CD4-positive, alpha-beta T cell (primary cell): Measurements from ENCODE around the gene SCIN. TPM values are rescaled to one million over a fixed set of nuclear protein-coding genes. Genes with fewer than 3 reads are reported as not detected.

Source experiments
- ATAC-seq: fragments of 200-7000 bp; cut with Tn5 transposase; one replicate; pipeline ENCODE4 v1.10.0; 2022; ENCODE audit warnings: mild to moderate bottlenecking; ENCODE audit not compliant: poor library complexity
- CTCF ChIA-PET: fragments of 350-600 bp; sonication (Branson Sonifier 250); formaldehyde crosslinking; loops from one replicate; lab custom pipeline; 2021; ENCODE audit warnings: antibody characterized with exemption, inconsistent platforms; lab: Charles Lee
- POLR2A ChIA-PET: fragments of 350-600 bp; sonication (Branson Sonifier 250); formaldehyde crosslinking; loops from one replicate; lab custom pipeline; 2021; ENCODE audit warnings: antibody characterized with exemption, inconsistent platforms; lab: Charles Lee
- DNase-seq, 14 experiments: peaks; one replicate each; pipeline ENCODE4 v3.0.0-alpha.2; 2013 to 2020; ENCODE audit warnings: mixed read lengths in 2 of 14
- H3K27ac ChIP-seq, 2 donors: one replicate each; pipeline versions ENCODE4 v1.5.1 to v1.7.0; 2013; ENCODE audit warnings: low read length in 2 of 2, low read depth in 1 of 2, mild to moderate bottlenecking in 1 of 2
- H3K27me3 ChIP-seq, 2 experiments: 1 replicate in 1 of 2; 2 replicates in 1 of 2; pipeline versions ENCODE4 v1.6.1 to v1.7.0; 2013; ENCODE audit warnings: low read length in 2 of 2, control low read depth in 1 of 2, mild to moderate bottlenecking in 1 of 2, moderate library complexity in 1 of 2; ENCODE audit not compliant: insufficient read depth in 2 of 2, control insufficient read depth in 1 of 2
- H3K36me3 ChIP-seq: one replicate; pipeline ENCODE4 v1.6.1; 2013; ENCODE audit warnings: low read length, control low read depth; ENCODE audit not compliant: insufficient read depth
- H3K4me1 ChIP-seq: one replicate; pipeline ENCODE4 v1.6.1; 2013; ENCODE audit warnings: low read length, control low read depth; ENCODE audit not compliant: insufficient read depth
- H3K4me3 ChIP-seq: one replicate; pipeline ENCODE4 v1.5.1; 2013; ENCODE audit warnings: mild to moderate bottlenecking, low read length, moderate library complexity
- H3K9me3 ChIP-seq, 2 experiments: 1 replicate in 1 of 2; 2 replicates in 1 of 2; pipeline versions ENCODE4 v1.6.1 to v1.7.0; 2013; ENCODE audit warnings: low read length in 2 of 2, mild to moderate bottlenecking in 2 of 2, control low read depth in 1 of 2, moderate library complexity in 1 of 2; ENCODE audit not compliant: control insufficient read depth in 1 of 2, insufficient read depth in 1 of 2
- H3K27ac Mint-ChIP-seq: one replicate; pipeline ENCODE4 v1.8.0; 2020; ENCODE audit warnings: mixed read lengths
- H3K27me3 Mint-ChIP-seq: one replicate; pipeline ENCODE4 v1.8.0; 2021; ENCODE audit warnings: mixed read lengths
- H3K36me3 Mint-ChIP-seq: one replicate; pipeline ENCODE4 v1.8.0; 2021; ENCODE audit warnings: low read depth, mixed read lengths
- H3K4me1 Mint-ChIP-seq: one replicate; pipeline ENCODE4 v1.8.0; 2021; ENCODE audit warnings: low read depth, mixed read lengths
- H3K4me3 Mint-ChIP-seq: one replicate; pipeline ENCODE4 v1.8.0; 2020; ENCODE audit warnings: mild to moderate bottlenecking, mixed read lengths
- H3K9me3 Mint-ChIP-seq: one replicate; pipeline ENCODE4 v1.8.0; 2020; ENCODE audit warnings: mixed read lengths
- CTCF ChIP-seq: fragments of 200-600 bp; IDR thresholded peaks from one replicate; pipeline ENCODE4 v1.8.0; 2022; ENCODE audit warnings: antibody characterized with exemption, mild to moderate bottlenecking
- intact Hi-C, 2 experiments: fragments of 100-400 bp; cut with DNase I in 1 of 2; cut with micrococcal nuclease in 1 of 2; formaldehyde crosslinking; loops; one replicate each; pipeline versions ENCODE4 v1.15.1 to v1.9.0; 2023 to 2025; cut with DNase I, micrococcal nuclease
- total RNA-seq, 174 experiments: library from RNA in 2 of 174; stranded (reverse) in 2 of 174; gene quantifications; one replicate each; pipeline ENCODE4 v1.2.3 and lab custom pipeline; 2021 to 2026

Gene SCIN
- total RNA-seq, 2 experiments from 2014 or later: 0.08 TPM; not detected in 1

GRCh38 chr7:12633582-12633981, 63.1 kb downstream of the SCIN start:
- peaks cover 4% of the 10 kb centered on the region for H3K4me1 ChIP-seq
- H3K9me3 Mint-ChIP-seq: no peaks in the 10 kb centered on the region
- intact Hi-C loops: no loop called here
- H3K36me3 ChIP-seq: no peaks in the 10 kb centered on the region
- peaks cover 4% of the 10 kb centered on the region for H3K27me3 Mint-ChIP-seq
- DNase-seq: peak in 1 of 14 experiments; percentile 13
- no peak overlapping the region for H3K27ac Mint-ChIP-seq
- no peak for ATAC-seq
- no peak overlapping the region for H3K4me3 Mint-ChIP-seq
- TF ChIP-seq CTCF: no peak
- CTCF ChIA-PET: no interaction called here
- H3K4me1 Mint-ChIP-seq: peaks cover 29% of the 10 kb centered on the region
- H3K27me3 ChIP-seq: no peaks in the 10 kb centered on the region
- H3K9me3 ChIP-seq: no peaks in the 10 kb centered on the region
- no peak overlapping the region for H3K27ac ChIP-seq
- POLR2A ChIA-PET: no interaction called here
- no peaks in the 10 kb centered on the region for H3K36me3 Mint-ChIP-seq
- H3K4me3 ChIP-seq: no peak overlapping the region

- Mint-ChIP-seq H3K36me3 (no peaks in the 10 kb centered on the region), H3K9me3 (no peaks in the 10 kb centered on the region), H3K4me3 (peak overlapping the region; percentile 60), H3K4me1 (peaks cover 35% of the 10 kb centered on the region), H3K27ac (peak overlapping the region; percentile 59), H3K27me3 (no peaks in the 10 kb centered on the region)
- no peaks in the 10 kb centered on the region for H3K27me3 ChIP-seq
- DNase-seq (peak in 4 of 14 experiments; percentile 23 to 64 (median 56)), ATAC-seq (peak; percentile 68)
- TF ChIP-seq CTCF: no peak
- peak overlapping the region; percentile 48 for H3K4me3 ChIP-seq
- ChIA-PET POLR2A (interaction anchor here (1.4 kb wide), 1 partner anchor 51 kb away, joined by 14 read pairs; the partner anchor contains the start of gene ARL4A), CTCF (interaction anchor here (0.6 to 1.2 kb wide), 4 partner anchors 12 to 68 kb away, joined by 3 to 6 read pairs (median 4); no protein-coding TSS in a partner anchor)
- H3K4me1 ChIP-seq: peaks cover 4% of the 10 kb centered on the region
- no peaks in the 10 kb centered on the region for H3K9me3 ChIP-seq
- peak overlapping the region in 1 of 2 donors; percentile 32 for H3K27ac ChIP-seq
- no peaks in the 10 kb centered on the region for H3K36me3 ChIP-seq
- intact Hi-C loops: loop anchor here (5.0 kb wide), 2 partner anchors 46 to 1821 kb away; no protein-coding TSS in a partner anchor
These were observed 65.3 kb downstream of the SCIN start for GRCh38 chr7:12635830-12636229.

- POLR2A ChIA-PET: no interaction called here
- no peaks in the 10 kb centered on the region for H3K9me3 Mint-ChIP-seq
- ATAC-seq (no peak), DNase-seq (no peak)
- intact Hi-C loops: loop anchor here (5.0 kb wide), 2 partner anchors 45 to 1820 kb away; no protein-coding TSS in a partner anchor
- TF ChIP-seq CTCF: no peak
- H3K27ac ChIP-seq: no peak overlapping the region
- no peaks in the 10 kb centered on the region for H3K27me3 ChIP-seq
- CTCF ChIA-PET: no interaction called here
- H3K4me3 ChIP-seq: no peak overlapping the region
- H3K9me3 ChIP-seq: no peaks in the 10 kb centered on the region
- H3K36me3 ChIP-seq: no peaks in the 10 kb centered on the region
- H3K4me1 ChIP-seq: peaks cover 4% of the 10 kb centered on the region
- no peaks in the 10 kb centered on the region for H3K27me3 Mint-ChIP-seq
- no peak overlapping the region for H3K4me3 Mint-ChIP-seq
- no peaks in the 10 kb centered on the region for H3K36me3 Mint-ChIP-seq
- peaks cover 35% of the 10 kb centered on the region for H3K4me1 Mint-ChIP-seq
- H3K27ac Mint-ChIP-seq: no peak overlapping the region
These were observed 66.8 kb downstream of the SCIN start for GRCh38 chr7:12637328-12637727.
